GM23338 (cell line): ENCODE data around the gene BTRC. TPM values are rescaled to one million over a fixed set of nuclear protein-coding genes. Genes with fewer than 3 reads are reported as not detected.

Experiments
- ATAC-seq: fragments of 200-7000 bp; cut with Tn5 transposase; 3 replicates; pipeline ENCODE4 v1.9.1; 2020
- DNase-seq: peaks from one replicate; pipeline ENCODE4 v3.0.0-alpha.2; 2015; ENCODE audit warnings: low spot score
- H2AFZ ChIP-seq: fragments of 200-600 bp; sonication (generic); 2 replicates; pipeline ENCODE4 v1.8.0; 2016; ENCODE audit warnings: antibody characterized with exemption, mild to moderate bottlenecking, moderate library complexity
- H3F3A ChIP-seq: fragments of 200-600 bp; sonication (generic); replicated peaks from 2 replicates; pipeline ENCODE4 v1.8.0; 2017; ENCODE audit warnings: antibody characterized with exemption, mixed run types, low read depth
- H3K27ac ChIP-seq: fragments of 200-600 bp; sonication (generic); 2 replicates; pipeline ENCODE4 v1.6.1; 2016; ENCODE audit warnings: low read depth
- H3K27me3 ChIP-seq: fragments of 200-600 bp; sonication (generic); 2 replicates; pipeline ENCODE4 v1.8.0; 2016; ENCODE audit warnings: mild to moderate bottlenecking, mixed run types, moderate library complexity; ENCODE audit not compliant: insufficient read depth
- H3K36me3 ChIP-seq: fragments of 200-600 bp; sonication (generic); 2 replicates; pipeline ENCODE4 v1.8.0; 2016; ENCODE audit warnings: mild to moderate bottlenecking; ENCODE audit not compliant: insufficient read depth
- H3K4me1 ChIP-seq: fragments of 200-600 bp; sonication (generic); 2 replicates; pipeline ENCODE4 v1.8.0; 2016; ENCODE audit warnings: mild to moderate bottlenecking, moderate library complexity; ENCODE audit not compliant: insufficient read depth
- H3K4me2 ChIP-seq: fragments of 200-600 bp; sonication (generic); 2 replicates; pipeline ENCODE4 v1.7.1; 2017; ENCODE audit warnings: mixed run types
- H3K4me3 ChIP-seq: fragments of 200-600 bp; sonication (generic); 2 replicates; pipeline ENCODE4 v1.6.1; 2016; ENCODE audit warnings: mixed run types
- H3K79me2 ChIP-seq: fragments of 200-600 bp; sonication (generic); replicated peaks from 2 replicates; pipeline ENCODE4 v1.8.0; 2017; ENCODE audit warnings: mild to moderate bottlenecking; ENCODE audit not compliant: insufficient read depth
- H3K9me2 ChIP-seq: fragments of 200-600 bp; sonication (generic); 2 replicates; pipeline ENCODE4 v1.8.0; 2017; ENCODE audit not compliant: insufficient read depth
- H4K20me1 ChIP-seq: fragments of 200-600 bp; sonication (generic); replicated peaks from 2 replicates; pipeline ENCODE4 v1.8.0; 2017; ENCODE audit warnings: mild to moderate bottlenecking; ENCODE audit not compliant: insufficient read depth
- H3K27ac Mint-ChIP-seq: 2 replicates; pipeline ENCODE4 v1.8.0; 2020; ENCODE audit warnings: inconsistent platforms, mild to moderate bottlenecking, moderate library complexity, mixed read lengths
- H3K27me3 Mint-ChIP-seq: 3 replicates; pipeline ENCODE4 v1.8.0; 2022; ENCODE audit warnings: low read depth, mild to moderate bottlenecking, moderate library complexity, mixed read lengths, inconsistent platforms; ENCODE audit not compliant: insufficient read depth, poor library complexity
- H3K36me3 Mint-ChIP-seq: 3 replicates; pipeline ENCODE4 v1.8.0; 2021; ENCODE audit warnings: low read depth, mild to moderate bottlenecking, inconsistent platforms, moderate library complexity, mixed read lengths
- H3K4me1 Mint-ChIP-seq: 3 replicates; pipeline ENCODE4 v1.8.0; 2020; ENCODE audit warnings: mild to moderate bottlenecking, inconsistent platforms, mixed read lengths
- H3K4me3 Mint-ChIP-seq: 3 replicates; pipeline ENCODE4 v1.8.0; 2021; ENCODE audit warnings: moderate library complexity, mild to moderate bottlenecking, inconsistent platforms, mixed read lengths
- H3K9me3 Mint-ChIP-seq: 3 replicates; pipeline ENCODE4 v1.8.0; 2020; ENCODE audit warnings: moderate library complexity, mild to moderate bottlenecking, inconsistent platforms, mixed read lengths
- CREB1 ChIP-seq: fragments of 250-450 bp; sonication (Bioruptor Pico); IDR thresholded peaks from 2 replicates; pipeline ENCODE4 v1.5.0; 2020; ENCODE audit warnings: low read depth, mild to moderate bottlenecking, moderate library complexity
- EZH2phosphoT487 ChIP-seq: fragments of 200-600 bp; sonication (generic); IDR thresholded peaks from one replicate; pipeline ENCODE4 v1.8.1; 2018; ENCODE audit warnings: antibody characterized with exemption; ENCODE audit not compliant: unreplicated experiment
- JUNB ChIP-seq: IDR thresholded peaks from one replicate; pipeline ENCODE4 v1.6.1; 2016; ENCODE audit warnings: antibody characterized with exemption; ENCODE audit not compliant: unreplicated experiment
- NANOG ChIP-seq: IDR thresholded peaks from 2 replicates; pipeline ENCODE4 v1.6.1; 2016; ENCODE audit warnings: antibody characterized with exemption, borderline replicate concordance
- POLR2AphosphoS5 ChIP-seq: IDR thresholded peaks from 2 replicates; pipeline ENCODE4 v1.6.1; 2016; ENCODE audit warnings: antibody characterized with exemption, low read depth
- REST ChIP-seq: IDR thresholded peaks from one replicate; pipeline ENCODE4 v1.6.1; 2018; ENCODE audit warnings: antibody characterized with exemption; ENCODE audit not compliant: unreplicated experiment
- ZNF114 ChIP-seq: fragments of 250-450 bp; sonication (Bioruptor Pico); IDR thresholded peaks from 2 replicates; pipeline ENCODE4 v1.5.0; 2020; ENCODE audit warnings: mild to moderate bottlenecking, moderate library complexity
- ZNF331 ChIP-seq: fragments of 250-450 bp; sonication (Bioruptor Pico); IDR thresholded peaks from 2 replicates; pipeline ENCODE4 v1.5.0; 2020; ENCODE audit warnings: low read depth, mild to moderate bottlenecking, moderate library complexity
- polyA plus RNA-seq: library from polyadenylated mRNA; unstranded; fragments of >200 nt; fragmentation: Nextera tagmentation; extraction: Ambion mirVana; gene quantifications from 2 replicates; pipeline ENCODE4 v1.2.1, GENCODE V29; 2016
- total RNA-seq: library from RNA; depleted of rRNA; stranded (reverse); fragments of >200 nt; shearing (Covaris generic); gene quantifications from 2 replicates; pipeline ENCODE4 v1.2.3, GENCODE V29; 2014
- TF ChIP-seq, protein P1 (sequence below), 2 experiments: fragments of 200-600 bp in 1 of 2; sonication (generic) in 1 of 2; conservative IDR thresholded peaks; 2 replicates each; pipeline versions ENCODE4 v1.5.1 to v1.6.1; 2016 to 2017; ENCODE audit warnings: antibody characterized with exemption in 2 of 2, low read depth in 2 of 2, mild to moderate bottlenecking in 2 of 2, moderate library complexity in 1 of 2
- TF ChIP-seq, protein P2 (sequence below): fragments of 250-450 bp; sonication (Bioruptor Pico); IDR thresholded peaks from 2 replicates; pipeline ENCODE4 v1.5.0; 2020; ENCODE audit warnings: mild to moderate bottlenecking, moderate library complexity
- TF ChIP-seq, protein P3 (sequence below): IDR thresholded peaks from 2 replicates; pipeline ENCODE4 v1.6.1; 2016; ENCODE audit warnings: antibody characterized with exemption

BTRC gene
- total and polyA plus RNA-seq, 2 experiments from 2014 or later = 10.0 to 17.5 TPM

- no peaks in the 10 kb centered on the region for H3K4me1 ChIP-seq
- 0 out of 2 replicates have a peak, but pooled peaks cover 4% of the 10 kb centered on the region for H3K79me2 ChIP-seq
- no peaks in the 10 kb centered on the region for H3K27me3 ChIP-seq
- Mint-ChIP-seq H3K4me1 (no peaks in the 10 kb centered on the region), H3K4me3 (no peak overlapping the region), H3K27ac (no peak overlapping the region), H3K9me3 (no peaks in the 10 kb centered on the region), H3K36me3 (no peaks in the 10 kb centered on the region), H3K27me3 (peaks cover 2% of the 10 kb centered on the region)
- no peak overlapping the region for H3K4me3 ChIP-seq
- H3F3A ChIP-seq = no peaks in the 10 kb centered on the region
- no peak overlapping the region for H3K4me2 ChIP-seq
- no peak overlapping the region for H2AFZ ChIP-seq
- TF ChIP-seq JUNB = no peak
- TF ChIP-seq NANOG = no peak
- TF ChIP-seq, protein P1, sequence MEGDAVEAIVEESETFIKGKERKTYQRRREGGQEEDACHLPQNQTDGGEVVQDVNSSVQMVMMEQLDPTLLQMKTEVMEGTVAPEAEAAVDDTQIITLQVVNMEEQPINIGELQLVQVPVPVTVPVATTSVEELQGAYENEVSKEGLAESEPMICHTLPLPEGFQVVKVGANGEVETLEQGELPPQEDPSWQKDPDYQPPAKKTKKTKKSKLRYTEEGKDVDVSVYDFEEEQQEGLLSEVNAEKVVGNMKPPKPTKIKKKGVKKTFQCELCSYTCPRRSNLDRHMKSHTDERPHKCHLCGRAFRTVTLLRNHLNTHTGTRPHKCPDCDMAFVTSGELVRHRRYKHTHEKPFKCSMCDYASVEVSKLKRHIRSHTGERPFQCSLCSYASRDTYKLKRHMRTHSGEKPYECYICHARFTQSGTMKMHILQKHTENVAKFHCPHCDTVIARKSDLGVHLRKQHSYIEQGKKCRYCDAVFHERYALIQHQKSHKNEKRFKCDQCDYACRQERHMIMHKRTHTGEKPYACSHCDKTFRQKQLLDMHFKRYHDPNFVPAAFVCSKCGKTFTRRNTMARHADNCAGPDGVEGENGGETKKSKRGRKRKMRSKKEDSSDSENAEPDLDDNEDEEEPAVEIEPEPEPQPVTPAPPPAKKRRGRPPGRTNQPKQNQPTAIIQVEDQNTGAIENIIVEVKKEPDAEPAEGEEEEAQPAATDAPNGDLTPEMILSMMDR (conservative IDR thresholded peaks at IDR 0.05; ENCODE audit: low read depth in 2 of 2) = no peak
- no peak for TF ChIP-seq ZNF331 (CRISPR knock-in tag)
- TF ChIP-seq, protein P2, sequence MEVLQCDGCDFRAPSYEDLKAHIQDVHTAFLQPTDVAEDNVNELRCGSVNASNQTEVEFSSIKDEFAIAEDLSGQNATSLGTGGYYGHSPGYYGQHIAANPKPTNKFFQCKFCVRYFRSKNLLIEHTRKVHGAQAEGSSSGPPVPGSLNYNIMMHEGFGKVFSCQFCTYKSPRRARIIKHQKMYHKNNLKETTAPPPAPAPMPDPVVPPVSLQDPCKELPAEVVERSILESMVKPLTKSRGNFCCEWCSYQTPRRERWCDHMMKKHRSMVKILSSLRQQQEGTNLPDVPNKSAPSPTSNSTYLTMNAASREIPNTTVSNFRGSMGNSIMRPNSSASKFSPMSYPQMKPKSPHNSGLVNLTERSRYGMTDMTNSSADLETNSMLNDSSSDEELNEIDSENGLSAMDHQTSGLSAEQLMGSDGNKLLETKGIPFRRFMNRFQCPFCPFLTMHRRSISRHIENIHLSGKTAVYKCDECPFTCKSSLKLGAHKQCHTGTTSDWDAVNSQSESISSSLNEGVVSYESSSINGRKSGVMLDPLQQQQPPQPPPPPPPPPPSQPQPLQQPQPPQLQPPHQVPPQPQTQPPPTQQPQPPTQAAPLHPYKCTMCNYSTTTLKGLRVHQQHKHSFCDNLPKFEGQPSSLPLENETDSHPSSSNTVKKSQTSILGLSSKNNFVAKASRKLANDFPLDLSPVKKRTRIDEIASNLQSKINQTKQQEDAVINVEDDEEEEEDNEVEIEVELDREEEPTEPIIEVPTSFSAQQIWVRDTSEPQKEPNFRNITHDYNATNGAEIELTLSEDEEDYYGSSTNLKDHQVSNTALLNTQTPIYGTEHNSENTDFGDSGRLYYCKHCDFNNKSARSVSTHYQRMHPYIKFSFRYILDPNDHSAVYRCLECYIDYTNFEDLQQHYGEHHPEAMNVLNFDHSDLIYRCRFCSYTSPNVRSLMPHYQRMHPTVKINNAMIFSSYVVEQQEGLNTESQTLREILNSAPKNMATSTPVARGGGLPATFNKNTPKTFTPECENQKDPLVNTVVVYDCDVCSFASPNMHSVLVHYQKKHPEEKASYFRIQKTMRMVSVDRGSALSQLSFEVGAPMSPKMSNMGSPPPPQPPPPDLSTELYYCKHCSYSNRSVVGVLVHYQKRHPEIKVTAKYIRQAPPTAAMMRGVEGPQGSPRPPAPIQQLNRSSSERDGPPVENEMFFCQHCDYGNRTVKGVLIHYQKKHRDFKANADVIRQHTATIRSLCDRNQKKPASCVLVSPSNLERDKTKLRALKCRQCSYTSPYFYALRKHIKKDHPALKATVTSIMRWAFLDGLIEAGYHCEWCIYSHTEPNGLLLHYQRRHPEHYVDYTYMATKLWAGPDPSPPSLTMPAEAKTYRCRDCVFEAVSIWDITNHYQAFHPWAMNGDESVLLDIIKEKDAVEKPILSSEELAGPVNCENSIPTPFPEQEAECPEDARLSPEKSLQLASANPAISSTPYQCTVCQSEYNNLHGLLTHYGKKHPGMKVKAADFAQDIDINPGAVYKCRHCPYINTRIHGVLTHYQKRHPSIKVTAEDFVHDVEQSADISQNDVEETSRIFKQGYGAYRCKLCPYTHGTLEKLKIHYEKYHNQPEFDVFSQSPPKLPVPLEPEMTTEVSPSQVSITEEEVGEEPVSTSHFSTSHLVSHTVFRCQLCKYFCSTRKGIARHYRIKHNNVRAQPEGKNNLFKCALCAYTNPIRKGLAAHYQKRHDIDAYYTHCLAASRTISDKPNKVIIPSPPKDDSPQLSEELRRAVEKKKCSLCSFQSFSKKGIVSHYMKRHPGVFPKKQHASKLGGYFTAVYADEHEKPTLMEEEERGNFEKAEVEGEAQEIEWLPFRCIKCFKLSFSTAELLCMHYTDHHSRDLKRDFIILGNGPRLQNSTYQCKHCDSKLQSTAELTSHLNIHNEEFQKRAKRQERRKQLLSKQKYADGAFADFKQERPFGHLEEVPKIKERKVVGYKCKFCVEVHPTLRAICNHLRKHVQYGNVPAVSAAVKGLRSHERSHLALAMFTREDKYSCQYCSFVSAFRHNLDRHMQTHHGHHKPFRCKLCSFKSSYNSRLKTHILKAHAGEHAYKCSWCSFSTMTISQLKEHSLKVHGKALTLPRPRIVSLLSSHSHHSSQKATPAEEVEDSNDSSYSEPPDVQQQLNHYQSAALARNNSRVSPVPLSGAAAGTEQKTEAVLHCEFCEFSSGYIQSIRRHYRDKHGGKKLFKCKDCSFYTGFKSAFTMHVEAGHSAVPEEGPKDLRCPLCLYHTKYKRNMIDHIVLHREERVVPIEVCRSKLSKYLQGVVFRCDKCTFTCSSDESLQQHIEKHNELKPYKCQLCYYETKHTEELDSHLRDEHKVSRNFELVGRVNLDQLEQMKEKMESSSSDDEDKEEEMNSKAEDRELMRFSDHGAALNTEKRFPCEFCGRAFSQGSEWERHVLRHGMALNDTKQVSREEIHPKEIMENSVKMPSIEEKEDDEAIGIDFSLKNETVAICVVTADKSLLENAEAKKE (CRISPR knock-in tag) = no peak
- TF ChIP-seq, protein P3, sequence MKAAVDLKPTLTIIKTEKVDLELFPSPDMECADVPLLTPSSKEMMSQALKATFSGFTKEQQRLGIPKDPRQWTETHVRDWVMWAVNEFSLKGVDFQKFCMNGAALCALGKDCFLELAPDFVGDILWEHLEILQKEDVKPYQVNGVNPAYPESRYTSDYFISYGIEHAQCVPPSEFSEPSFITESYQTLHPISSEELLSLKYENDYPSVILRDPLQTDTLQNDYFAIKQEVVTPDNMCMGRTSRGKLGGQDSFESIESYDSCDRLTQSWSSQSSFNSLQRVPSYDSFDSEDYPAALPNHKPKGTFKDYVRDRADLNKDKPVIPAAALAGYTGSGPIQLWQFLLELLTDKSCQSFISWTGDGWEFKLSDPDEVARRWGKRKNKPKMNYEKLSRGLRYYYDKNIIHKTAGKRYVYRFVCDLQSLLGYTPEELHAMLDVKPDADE = no peak
- TF ChIP-seq POLR2AphosphoS5 = no peak
- no peak for TF ChIP-seq REST
- TF ChIP-seq ZNF114 (CRISPR knock-in tag) = no peak
- no peak for TF ChIP-seq EZH2phosphoT487
- no peak for TF ChIP-seq CREB1
- ATAC-seq (no peak), DNase-seq (no peak)
- no peak overlapping the region for H3K27ac ChIP-seq
- no peaks in the 10 kb centered on the region for H3K36me3 ChIP-seq
- H4K20me1 ChIP-seq = 0 out of 2 replicates have a peak, but pooled peaks cover 5% of the 10 kb centered on the region
- no peaks in the 10 kb centered on the region for H3K9me2 ChIP-seq
These were observed 32.1 kb downstream of the BTRC start for GRCh38 chr10:101385866-101386658.
